IPS DF 4.7 (cell line): ENCODE measurements around the gene SEPTIN1.
"Not testable (repeated sequence)": the region's sequence is repeated elsewhere in the genome, so short reads cannot be mapped to it uniquely, and the experiment has no call there.

Experiments used
- DNase-seq: peaks from one replicate; pipeline ENCODE4 v3.0.0-alpha.2; 2013; ENCODE audit warnings: low spot score; ENCODE audit errors: extremely low read depth

The SEPTIN1 gene

DNA sequence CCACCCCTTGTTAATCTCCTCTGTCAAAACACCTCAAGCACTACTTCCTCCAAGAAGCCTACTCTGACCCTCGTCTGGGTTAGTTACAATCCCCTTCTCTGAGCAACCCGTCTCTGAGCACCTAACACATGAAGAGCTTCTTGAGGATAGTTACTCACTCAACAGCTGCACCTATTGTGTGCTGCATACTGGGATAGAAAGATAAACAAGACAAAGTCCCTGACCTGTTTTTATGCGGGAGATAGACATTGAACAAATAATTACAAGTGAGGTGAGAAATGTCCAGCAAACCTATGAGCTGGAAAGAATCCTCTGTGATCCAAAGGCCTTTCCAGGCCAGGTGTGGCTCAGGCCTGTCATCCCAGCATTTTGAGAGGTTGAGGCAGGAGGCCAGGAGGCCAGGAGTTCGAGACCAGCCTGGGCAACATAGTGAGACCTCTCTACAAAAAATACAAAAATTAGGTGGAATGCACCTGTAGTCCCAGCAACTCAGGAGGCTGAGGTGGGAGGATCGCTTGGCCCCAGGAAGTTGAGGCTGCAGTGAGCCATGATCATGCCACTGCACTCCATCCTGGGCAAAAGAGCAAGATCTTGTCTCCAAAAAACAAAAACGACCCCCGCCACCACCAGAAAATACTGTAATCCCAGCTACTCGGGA is 19.5 kb upstream of the SEPTIN1 start:
- no peak for DNase-seq

GRCh38 chr16:30399435-30400186 is 17.2 kb upstream of the SEPTIN1 start:
- DNase-seq, result no peak

DNA sequence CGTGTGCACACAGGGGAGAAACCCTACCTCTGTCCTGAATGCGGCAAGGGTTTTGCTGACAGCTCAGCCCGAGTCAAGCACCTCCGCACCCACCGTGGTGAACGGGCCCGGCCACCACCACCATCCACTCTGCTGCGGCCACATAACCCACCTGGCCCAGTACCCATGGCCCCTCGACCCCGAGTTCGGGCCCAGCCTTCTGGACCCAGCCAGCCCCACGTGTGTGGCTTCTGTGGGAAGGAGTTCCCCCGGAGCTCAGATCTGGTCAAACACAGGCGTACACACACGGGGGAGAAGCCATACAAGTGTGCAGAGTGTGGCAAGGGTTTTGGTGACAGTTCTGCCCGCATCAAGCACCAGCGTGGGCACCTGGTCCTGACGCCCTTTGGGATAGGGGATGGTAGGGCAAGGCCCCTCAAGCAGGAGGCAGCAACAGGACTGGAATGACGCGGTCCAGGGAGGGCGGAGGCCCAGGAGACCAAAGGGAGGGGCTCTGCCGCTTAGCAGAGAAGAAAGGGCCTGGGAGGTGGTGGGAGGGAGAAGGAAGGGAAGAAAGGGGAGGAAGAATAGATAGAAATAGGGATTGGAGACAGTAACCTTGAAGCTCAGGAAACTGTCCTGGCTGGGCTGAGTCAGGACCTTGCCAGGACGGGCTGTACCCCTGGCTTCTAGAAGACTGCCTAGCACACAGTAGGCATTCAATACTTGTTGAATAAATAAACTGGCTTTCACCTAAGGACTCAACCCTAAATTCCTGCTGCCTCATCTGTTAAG is 16.5 kb upstream of the SEPTIN1 start:
- no peak for DNase-seq

DNA sequence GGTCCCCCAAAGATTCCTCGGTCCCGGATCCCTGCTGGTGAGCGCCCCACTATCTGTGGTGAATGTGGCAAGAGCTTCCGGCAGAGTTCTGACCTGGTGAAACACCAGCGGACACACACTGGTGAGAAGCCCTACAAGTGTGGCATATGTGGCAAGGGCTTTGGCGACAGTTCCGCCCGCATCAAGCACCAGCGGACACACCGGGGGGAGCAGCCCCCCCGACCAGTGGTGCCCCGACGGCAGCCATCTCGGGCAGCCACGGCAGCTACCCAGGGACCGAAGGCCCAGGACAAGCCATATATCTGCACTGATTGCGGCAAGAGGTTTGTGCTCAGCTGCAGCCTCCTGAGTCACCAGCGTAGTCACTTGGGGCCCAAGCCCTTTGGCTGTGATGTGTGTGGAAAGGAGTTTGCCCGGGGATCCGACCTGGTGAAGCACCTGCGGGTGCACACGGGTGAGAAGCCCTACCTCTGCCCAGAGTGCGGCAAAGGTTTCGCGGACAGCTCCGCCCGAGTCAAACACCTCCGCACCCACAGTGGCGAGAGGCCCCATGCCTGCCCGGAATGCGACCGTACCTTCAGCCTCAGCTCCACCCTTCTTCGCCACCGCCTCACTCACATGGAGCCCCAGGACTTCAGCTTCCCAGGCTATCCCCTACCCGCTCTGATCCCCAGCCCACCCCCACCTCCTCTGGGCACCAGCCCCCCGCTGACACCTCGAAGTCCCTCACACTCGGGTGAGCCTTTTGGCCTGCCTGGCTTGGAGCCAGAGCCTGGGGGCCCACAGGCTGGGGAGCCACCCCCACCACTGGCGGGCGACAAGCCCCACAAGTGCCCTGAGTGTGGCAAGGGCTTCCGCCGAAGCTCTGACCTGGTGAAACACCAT is 15.7 kb upstream of the SEPTIN1 start:
- DNase-seq, result no peak

- DNase-seq, result no peak
These were observed 14.7 kb upstream of the SEPTIN1 start for GRCh38 chr16:30397056-30397455.

- not testable (repeated sequence) for DNase-seq
These were observed 14.3 kb upstream of the SEPTIN1 start for GRCh38 chr16:30396627-30397026.

DNA sequence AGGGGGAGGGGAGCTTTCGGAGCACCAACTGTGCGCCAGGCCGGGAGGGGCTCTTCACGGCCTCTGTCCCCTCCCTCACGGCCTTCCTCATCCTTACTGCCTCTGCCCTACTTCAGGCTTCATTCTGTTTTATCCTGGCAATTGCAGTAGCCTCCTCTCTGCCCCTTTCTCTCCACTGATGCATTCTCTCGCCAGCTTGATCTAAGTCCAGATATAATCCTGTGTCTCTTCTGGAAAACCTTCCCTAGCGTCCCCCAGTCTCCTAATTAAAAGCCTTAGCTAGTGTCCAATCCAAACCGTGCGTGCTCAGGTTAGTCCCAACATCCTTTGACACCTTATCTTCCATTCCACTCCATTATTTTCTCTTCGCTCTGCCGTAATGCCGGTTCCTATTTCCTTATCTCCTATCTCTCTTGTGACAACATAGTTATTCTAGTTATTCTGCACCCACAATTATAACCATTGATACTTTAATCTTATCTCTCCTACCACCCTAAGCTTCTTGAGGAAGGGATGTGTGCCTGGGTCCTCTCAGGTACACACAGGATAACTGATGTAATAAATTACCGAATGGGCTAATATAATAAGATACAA is 13.7 kb upstream of the SEPTIN1 start:
- no peak for DNase-seq

- DNase-seq, result no peak
These were observed 13.0 kb upstream of the SEPTIN1 start, which contains the start of gene ZNF48 for GRCh38 chr16:30395155-30395991. TSS of gene ZNF48 (plus strand) at chr16:30395420. CDS start at chr16:30395795, 375 bp downstream.

DNA sequence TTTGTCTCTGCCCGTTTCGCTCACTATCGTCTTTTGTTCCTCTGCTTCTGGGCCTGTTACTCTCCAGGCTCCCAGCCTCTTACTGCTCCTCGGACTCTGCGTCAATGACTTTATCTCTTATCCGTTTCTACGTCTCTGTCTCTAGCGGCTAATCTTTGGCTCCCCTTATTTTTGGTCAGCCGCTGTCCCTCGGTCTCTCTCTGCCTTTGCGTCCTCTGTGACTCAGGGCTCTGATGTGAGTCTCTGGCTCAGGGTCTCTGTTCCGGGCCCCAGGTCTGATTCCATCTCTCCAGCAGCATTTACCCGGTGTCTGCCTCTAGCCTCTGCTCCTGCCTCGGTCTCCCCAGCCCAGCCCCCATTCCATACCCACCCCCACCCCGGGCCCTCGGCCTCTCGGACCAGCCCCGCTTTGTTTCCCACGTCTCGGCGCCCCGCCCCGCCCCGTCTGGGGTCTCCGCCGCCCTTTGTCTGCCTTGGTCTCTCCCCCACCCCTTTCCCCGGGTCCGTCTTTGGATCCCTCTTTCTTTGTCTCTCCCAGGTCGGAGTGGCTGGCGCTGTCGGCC is 12.3 kb upstream of the SEPTIN1 start:
- DNase-seq, result no peak

DNA sequence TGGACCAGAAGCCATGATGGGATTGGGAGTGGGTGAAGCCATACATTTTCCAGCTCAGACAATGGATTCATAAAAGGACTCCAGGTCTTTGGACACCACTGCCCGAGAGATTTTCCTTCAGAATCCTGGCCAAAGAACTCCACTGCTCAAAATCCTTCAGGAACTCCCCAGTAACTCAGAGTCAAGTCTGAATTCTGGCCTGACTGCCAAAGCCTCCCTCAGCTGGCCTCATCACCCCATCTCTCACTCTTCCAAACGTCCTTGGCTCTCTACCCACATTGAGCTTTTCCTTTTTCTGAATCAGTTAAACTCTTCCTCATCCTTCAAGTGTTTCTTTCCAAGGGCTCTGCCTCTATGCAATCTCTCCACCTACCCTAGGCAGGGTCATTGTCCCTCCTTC is 1.2 kb upstream of the SEPTIN1 start:
- DNase-seq, result no peak

DNA sequence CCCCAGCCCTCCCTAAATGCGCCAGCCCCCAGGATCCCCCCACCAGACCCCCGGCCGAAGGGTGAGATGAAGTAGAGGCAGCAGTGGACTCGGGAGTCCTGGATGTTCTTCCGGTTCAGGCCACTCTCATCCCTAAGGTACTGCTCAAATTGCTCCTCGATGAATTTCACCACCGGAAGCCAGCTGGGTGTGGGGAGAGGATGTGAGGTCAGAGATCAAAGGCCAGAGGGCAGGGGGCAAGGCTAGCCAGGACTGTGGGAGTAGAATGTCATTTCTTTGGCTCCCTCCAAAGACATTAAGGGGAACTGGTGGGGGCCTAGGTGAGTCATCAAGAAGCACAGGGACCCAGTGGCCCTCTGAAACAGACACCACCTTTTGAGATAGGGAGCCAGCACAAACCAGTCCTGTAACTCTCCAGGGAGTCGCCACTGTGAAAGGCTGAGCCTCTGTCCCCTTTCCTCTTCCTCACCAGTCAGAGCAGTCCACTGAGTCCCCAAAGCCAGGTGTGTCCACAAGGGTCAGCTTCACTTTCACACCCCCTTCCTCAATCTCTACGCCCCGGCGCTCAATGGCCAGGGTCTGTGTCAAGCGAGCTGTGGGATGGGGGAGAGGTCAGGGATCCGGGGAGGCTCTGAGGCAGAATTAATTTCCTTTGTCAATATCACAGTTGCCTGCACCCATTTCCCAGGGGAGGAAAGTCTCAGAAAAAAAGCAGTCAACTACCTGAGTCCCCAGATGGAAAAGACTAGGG is 895 bp downstream of the SEPTIN1 start:
- no peak for DNase-seq

GRCh38 chr16:30380803-30381208 is 1.6 kb downstream of the SEPTIN1 start:
- DNase-seq, result no peak

GRCh38 chr16:30380072-30380802 is 2.1 kb downstream of the SEPTIN1 start:
- DNase-seq, result no peak

DNA sequence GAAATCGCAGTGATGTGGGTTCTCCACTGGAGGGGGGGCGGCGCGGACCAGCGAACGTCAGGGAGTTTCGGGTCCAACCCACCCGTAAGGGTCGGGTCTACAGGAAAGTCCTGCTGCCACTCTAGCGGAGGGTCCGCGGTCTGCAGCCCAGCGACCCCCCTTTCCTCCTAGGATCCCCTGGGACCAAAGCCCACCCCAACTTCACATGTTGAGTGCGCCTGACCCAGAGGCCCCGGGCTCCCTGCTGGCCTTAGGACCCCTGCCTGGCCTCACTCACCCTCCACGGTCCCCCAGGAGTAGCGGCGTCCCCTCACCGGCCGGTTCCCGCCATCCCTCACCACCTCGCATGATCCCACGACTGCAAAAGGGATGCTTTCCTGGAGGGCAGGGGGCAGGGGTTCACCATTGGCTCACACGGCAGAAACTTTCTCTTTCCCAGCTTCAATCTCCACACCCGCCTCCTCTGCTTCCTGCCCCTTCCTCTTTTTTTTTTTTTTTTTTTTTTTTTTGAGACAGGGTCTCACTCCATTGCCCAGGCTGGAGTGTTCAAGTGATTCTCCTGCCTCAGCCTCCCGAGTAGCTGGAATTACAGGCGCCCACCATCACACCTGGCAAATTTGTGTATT is 3.1 kb downstream of the SEPTIN1 start:
- DNase-seq, result no peak

DNA sequence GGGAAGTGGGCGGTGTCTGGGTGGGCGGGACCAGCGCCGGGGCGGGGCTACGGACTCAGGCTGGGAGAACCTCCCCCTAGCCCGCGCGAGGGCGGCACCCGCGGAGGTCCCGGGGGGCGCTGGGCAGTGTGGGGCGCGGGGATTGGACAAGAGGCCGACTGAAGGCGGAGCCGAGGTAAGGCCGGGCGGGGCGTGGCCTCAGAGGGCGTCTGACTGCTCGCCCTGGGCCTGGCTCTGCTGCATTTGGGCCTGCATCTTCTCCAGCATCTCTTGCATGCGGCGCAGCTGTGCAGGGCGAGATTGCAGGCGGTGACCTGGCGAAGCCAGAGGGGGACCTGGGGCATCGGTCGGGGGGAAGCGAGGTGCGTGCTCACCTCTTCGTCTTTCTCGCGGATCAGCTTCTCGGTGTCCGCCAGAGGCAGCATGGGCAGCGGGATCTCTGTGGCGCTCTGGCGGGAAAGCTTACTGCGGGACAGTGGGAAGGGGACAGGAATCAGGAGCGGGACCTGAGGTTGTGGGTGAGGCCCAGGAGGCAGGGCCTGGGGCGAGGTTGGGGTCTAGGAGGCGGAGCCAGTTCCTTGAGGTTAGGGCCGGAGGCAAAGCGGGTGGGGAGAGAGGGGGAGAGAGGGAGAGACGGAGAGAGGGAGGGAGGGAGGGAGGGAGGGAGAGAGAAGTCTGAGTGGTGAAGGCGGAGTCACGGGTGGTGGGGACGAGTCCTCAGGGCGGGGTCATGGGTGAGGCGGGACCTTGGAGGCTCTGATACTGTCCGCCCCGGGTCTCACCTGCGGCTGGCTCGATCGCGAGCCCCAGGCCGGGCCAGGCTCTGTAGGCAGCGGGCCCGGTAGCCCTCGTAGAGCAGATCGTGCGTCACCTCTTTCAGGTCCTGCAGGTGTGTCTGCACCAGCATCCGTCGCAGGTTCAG is 3.9 kb downstream of the SEPTIN1 start:
- DNase-seq, result no peak

- no peak for DNase-seq
These were observed 4.5 kb downstream of the SEPTIN1 start for GRCh38 chr16:30377812-30378235.
